ENCODE data around the gene RAB40C. TPM values are rescaled to one million over a fixed set of nuclear protein-coding genes. Genes with fewer than 3 reads are reported as not detected.
A peak's percentile ranks its signal among the peaks of the same experiment; 100 is the strongest.

Gene RAB40C
- total and polyA plus RNA-seq, 10 of the 15 experiments (the other 5 are each of a cell fraction or from before 2014, with no cell fraction given): 0.06 to 12.8 (median 4.6) TPM

DNA sequence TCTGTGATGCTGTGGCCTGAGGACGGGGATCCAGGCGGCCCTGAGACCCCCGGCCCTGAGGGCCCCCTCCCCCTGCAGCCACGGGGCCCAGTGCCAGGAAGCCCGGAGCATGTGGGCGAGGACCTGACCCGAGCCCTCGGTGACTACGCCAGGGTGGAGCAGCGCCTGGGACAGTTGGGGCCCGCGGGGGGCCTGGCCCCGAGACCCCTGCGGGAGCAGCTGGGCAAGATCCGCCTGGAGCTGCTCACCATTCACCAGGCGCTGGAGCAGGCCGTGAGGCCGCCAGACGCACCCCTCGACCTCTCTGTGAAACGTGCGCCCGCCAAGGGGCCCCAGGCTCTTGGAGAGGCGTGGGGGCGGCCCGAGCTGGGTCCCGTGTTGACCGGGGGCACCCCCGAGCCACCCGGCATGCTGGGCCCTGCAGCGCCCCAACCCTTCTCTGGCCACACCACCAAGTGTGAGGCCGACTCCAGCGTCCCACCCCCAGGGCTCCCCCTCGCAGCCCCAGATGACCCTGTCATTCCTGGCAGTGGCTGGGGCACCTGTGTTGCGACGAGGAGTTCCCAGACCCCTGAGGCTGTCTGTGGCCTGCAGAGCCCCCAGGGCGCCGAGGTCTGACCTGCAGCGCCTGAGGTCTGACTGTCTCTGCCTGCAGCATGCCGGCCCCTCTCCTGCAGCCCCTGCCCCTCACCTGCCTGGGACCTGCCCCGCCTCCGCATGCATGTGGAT lies 25.0 kb upstream of the RAB40C start (continued):
- TF ChIP-seq, protein P1, sequence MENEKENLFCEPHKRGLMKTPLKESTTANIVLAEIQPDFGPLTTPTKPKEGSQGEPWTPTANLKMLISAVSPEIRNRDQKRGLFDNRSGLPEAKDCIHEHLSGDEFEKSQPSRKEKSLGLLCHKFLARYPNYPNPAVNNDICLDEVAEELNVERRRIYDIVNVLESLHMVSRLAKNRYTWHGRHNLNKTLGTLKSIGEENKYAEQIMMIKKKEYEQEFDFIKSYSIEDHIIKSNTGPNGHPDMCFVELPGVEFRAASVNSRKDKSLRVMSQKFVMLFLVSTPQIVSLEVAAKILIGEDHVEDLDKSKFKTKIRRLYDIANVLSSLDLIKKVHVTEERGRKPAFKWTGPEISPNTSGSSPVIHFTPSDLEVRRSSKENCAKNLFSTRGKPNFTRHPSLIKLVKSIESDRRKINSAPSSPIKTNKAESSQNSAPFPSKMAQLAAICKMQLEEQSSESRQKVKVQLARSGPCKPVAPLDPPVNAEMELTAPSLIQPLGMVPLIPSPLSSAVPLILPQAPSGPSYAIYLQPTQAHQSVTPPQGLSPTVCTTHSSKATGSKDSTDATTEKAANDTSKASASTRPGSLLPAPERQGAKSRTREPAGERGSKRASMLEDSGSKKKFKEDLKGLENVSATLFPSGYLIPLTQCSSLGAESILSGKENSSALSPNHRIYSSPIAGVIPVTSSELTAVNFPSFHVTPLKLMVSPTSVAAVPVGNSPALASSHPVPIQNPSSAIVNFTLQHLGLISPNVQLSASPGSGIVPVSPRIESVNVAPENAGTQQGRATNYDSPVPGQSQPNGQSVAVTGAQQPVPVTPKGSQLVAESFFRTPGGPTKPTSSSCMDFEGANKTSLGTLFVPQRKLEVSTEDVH (IDR thresholded peaks at IDR 0.05; ENCODE audit: low read depth, partially characterized antibody): no peak

DNA sequence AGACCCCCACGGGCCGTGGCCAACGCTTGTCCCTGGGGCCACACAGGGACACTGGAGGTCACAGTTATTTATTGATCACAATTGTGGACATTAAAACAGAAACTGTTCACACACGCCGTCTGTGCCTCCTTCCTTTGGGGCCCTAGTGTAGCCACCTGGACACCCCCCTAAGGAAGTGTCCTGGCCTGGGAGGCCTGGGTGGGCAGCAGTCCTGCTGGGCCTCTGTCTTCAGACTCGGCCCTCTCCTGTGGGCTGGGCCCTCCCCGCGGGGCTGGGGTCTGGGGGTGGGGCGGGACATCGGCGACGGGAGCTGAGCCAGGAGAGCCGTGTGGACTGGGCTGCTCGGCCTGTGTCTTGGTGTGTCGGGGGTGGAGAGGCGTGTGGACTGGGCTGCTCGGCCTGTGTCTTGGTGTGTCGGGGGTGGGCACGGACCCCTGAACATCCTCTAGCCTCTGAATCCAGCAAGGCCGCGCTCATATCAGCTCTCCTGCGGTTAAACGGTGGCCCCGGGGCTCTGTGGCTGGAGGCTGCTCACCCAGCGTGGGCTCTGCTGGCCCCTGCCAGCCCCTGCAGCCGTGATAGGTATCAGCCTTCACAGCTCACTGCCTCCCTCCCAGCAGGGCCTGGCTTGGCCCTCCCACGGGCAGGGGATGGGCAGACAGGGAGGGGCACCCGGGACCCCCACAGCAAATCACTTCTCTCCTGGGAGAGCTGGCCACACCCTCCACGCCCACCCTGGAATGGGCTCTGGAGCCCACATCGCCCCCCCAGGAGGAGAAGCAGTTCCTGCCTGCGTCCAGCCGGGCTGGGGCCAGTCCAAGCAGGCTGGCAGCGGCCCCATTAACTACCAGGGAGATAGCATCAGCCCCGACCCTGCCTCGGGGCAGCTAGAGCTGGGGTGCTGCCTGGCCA lies 24.2 kb upstream of the RAB40C start:
- TF ChIP-seq KLF5 (IDR thresholded peaks at IDR 0.05; ENCODE audit: partially characterized antibody) (no peak), SMARCA5 (IDR thresholded peaks at IDR 0.05) (0 out of 2 replicates have a peak, but pooled peaks have one; percentile 1)
- H3K4me3 ChIP-seq: no peak overlapping the region
- H3K4me1 ChIP-seq (ENCODE audit: control insufficient read depth, insufficient read depth, low read length): peaks cover 19% of the 10 kb centered on the region
- ChIA-PET CTCF (no interaction called here), RAD21 (ENCODE audit: unreplicated experiment) (no interaction called here), SMC1A (ENCODE audit: uncharacterized antibody, unreplicated experiment) (no interaction called here), POLR2A (no interaction called here)
- FAIRE-seq: no peak
- H2AFZ ChIP-seq (ENCODE audit: control insufficient read depth, low read depth, low read length): no peak overlapping the region
- 59% methylated on average over 32 of the region's 35 CpGs for WGBS (ENCODE audit: insufficient coverage, insufficient replicate concordance, low lambda C conversion rate, missing lambda C conversion rate)
- intact Hi-C loops (cut with micrococcal nuclease; ENCODE audit: unreplicated experiment) (loop anchor here (5.0 kb wide), 1 partner anchor 38 kb away; the partner anchor contains the start of gene CAPN15), in situ Hi-C loops (cut with MboI) (loop anchor here (5.0 kb wide), 1 partner anchor 33 kb away; no protein-coding TSS in a partner anchor)
- peak overlapping the region; percentile 76; the same call in 1 of the 2 replicates for H3K4me2 ChIP-seq (ENCODE audit: control insufficient read depth, insufficient read depth)
- H3K27me3 ChIP-seq (replicated peaks in 1 of 2; ENCODE audit: control insufficient read depth in 2 of 2, insufficient read depth in 2 of 2, low read length in 1 of 2): peaks cover 2% of the 10 kb centered on the region in 2 experiments; a peak in 2 of 4 replicates
- no TSS peak for BruUV-seq (replicated peaks)
- no peak for ATAC-seq
- H3K79me2 ChIP-seq (ENCODE audit: control insufficient read depth, insufficient read depth, low read length): peaks cover 2% of the 10 kb centered on the region
- no peaks in the 10 kb centered on the region for H3K36me3 ChIP-seq (ENCODE audit: control insufficient read depth in 2 of 2, insufficient read depth in 2 of 2, low read length in 1 of 2)
- no peaks in the 10 kb centered on the region for H4K20me1 ChIP-seq (ENCODE audit: control insufficient read depth, insufficient read depth)
- no peaks in the 10 kb centered on the region for H3K9me3 ChIP-seq (replicated peaks; ENCODE audit: control insufficient read depth, insufficient read depth, low read length)
- no peak for DNase-seq (ENCODE audit: low read depth, low spot score)
- no peak overlapping the region for H3K27ac ChIP-seq (ENCODE audit: control insufficient read depth, insufficient read depth)
- no peak overlapping the region for H3K9ac ChIP-seq (ENCODE audit: control insufficient read depth, insufficient read depth, low read length)
